Measurements from ENCODE around the gene SLC66A1. TPM values are rescaled to one million over a fixed set of nuclear protein-coding genes. Genes with fewer than 3 reads are reported as not detected.

SLC66A1 gene
- total and polyA plus RNA-seq, 9 of the 15 experiments (the other 6 are each of a cell fraction or from before 2014, with no cell fraction given) = 1.2 to 40.8 (median 18.6) TPM

GRCh38 chr1:19374926-19375325, 62.8 kb downstream of the SLC66A1 start (continued):
- no peak for TF ChIP-seq NFATC3 (IDR thresholded peaks at IDR 0.05)
- TF ChIP-seq GABPA (tag; conservative IDR thresholded peaks at IDR 0.05; ENCODE audit: low read depth) = no peak

DNA sequence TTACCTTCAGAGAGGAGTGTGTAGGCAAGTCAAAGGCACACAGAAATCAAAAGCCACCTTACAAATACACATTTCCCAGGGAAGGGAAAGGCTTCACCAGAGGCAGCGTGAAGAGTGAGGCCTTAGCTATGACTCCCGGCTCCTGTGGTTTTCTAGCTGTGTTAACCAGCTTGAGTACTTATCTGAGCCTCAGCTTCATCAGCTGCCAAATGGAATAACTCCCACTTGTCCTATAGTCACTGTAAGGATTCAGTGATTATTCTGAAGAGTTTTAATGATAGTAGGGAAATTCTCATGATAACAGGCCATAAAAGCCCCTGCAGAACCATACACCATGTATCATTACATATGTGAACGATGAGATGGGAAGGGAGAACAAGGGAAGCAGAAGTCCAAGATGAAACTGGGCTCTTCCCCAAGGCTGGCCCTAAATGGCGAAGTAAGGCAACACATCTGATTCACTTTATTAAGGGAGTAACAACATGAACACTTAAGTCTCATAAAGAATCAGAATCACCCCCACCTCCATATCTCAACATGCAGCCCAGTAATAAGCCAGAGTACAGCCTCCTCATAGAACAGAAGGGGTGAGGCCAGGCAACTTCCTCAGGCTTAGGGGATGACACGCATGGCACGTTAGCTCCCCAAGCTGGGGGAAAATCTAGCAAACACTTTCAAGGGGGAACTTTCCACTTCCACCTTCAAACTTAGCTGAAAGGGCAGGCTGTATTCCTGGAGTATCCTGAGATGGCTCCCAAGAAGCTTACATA, 63.7 kb downstream of the SLC66A1 start:
- CTCF ChIA-PET (ENCODE audit: low intra/inter-chr PET ratio) = no interaction called here
- H3K27ac ChIP-seq (ENCODE audit: extremely low read depth, low read depth, low read length) = no peak overlapping the region
- no peak overlapping the region for H2AFZ ChIP-seq (ENCODE audit: low read depth, low read length)
- TF ChIP-seq ZNF431 (CRISPR knock-in tag; IDR thresholded peaks at IDR 0.05) (no peak), ZNF696 (CRISPR knock-in tag; conservative IDR thresholded peaks at IDR 0.05) (no peak), KLF10 (CRISPR knock-in tag; IDR thresholded peaks at IDR 0.05) (no peak), ETV5 (CRISPR knock-in tag; IDR thresholded peaks at IDR 0.05; ENCODE audit: low read depth) (no peak)
- peaks cover 0 to 3% of the 10 kb centered on the region in 2 experiments; a peak in 2 of 5 replicates for H3K4me1 ChIP-seq (replicated peaks in 1 of 2; ENCODE audit: control insufficient read depth in 2 of 2, insufficient read depth in 2 of 2, low read length in 2 of 2)
- intact Hi-C loops (cut with micrococcal nuclease) (no loop called here), in situ Hi-C loops (cut with MboI) (no loop called here)
- no peaks in the 10 kb centered on the region for H3K27me3 ChIP-seq (ENCODE audit: control insufficient read depth in 2 of 2, insufficient read depth in 2 of 2, low read length in 2 of 2)
- H3K79me2 ChIP-seq (ENCODE audit: control insufficient read depth, insufficient read depth, low read length) = no peaks in the 10 kb centered on the region
- no peak overlapping the region for H3K4me3 ChIP-seq
- ATAC-seq = no peak
- H3K9me1 ChIP-seq (ENCODE audit: control insufficient read depth, insufficient read depth, low read length) = no peaks in the 10 kb centered on the region
- no peak for DNase-seq (ENCODE audit: extremely low read depth in 1 of 4, low spot score in 3 of 4)
- no peaks in the 10 kb centered on the region for H3K9me3 ChIP-seq (replicated peaks; ENCODE audit: control insufficient read depth, insufficient read depth, low read depth, low read length)
- POLR2A ChIA-PET = interaction anchor here (0.6 to 1.6 kb wide), 4 partner anchors 9 to 301 kb away, joined by 3 to 6 read pairs (median 3); no protein-coding TSS in a partner anchor
- H3K9ac ChIP-seq (ENCODE audit: insufficient read depth in 1 of 2, low read depth in 2 of 2, low read length in 2 of 2) = no peak overlapping the region
- H4K20me1 ChIP-seq (replicated peaks; ENCODE audit: control insufficient read depth, insufficient read depth, low read length) = peaks cover 4% of the 10 kb centered on the region
- no peak overlapping the region for H3K4me2 ChIP-seq (ENCODE audit: insufficient read depth, low read length)
- no TSS peak for BruUV-seq (replicated peaks)
- 87% methylated on average over 6 of the region's 6 CpGs for WGBS (ENCODE audit: insufficient coverage, low coverage, missing lambda C conversion rate)
- FAIRE-seq = peak; percentile 32
- peaks cover 60% of the 10 kb centered on the region for H3K36me3 ChIP-seq (ENCODE audit: control insufficient read depth, insufficient read depth, low read length)

Measured in K562 (cell line).